Left ventricle myocardium inferior (tissue), 1 donor: ENCODE data around the gene FHL3. TPM values are rescaled to one million over a fixed set of nuclear protein-coding genes. Genes with fewer than 3 reads are reported as not detected.

ENCODE experiments used
- DNase-seq: peaks from one replicate; pipeline ENCODE4 v3.0.0-alpha.2; 2020
- H3K27ac ChIP-seq: fragments of 200-600 bp; replicated peaks from 2 replicates; pipeline ENCODE4 v1.8.0; 2021
- H3K27me3 ChIP-seq: fragments of 200-600 bp; 2 replicates; pipeline ENCODE4 v1.8.0; 2021; ENCODE audit warnings: low read depth
- H3K36me3 ChIP-seq: fragments of 200-600 bp; 2 replicates; pipeline ENCODE4 v1.8.0; 2021
- H3K4me1 ChIP-seq: fragments of 200-600 bp; 2 replicates; pipeline ENCODE4 v1.8.0; 2021
- H3K4me3 ChIP-seq: fragments of 200-600 bp; 2 replicates; pipeline ENCODE4 v1.8.0; 2021; ENCODE audit warnings: mild to moderate bottlenecking, moderate library complexity
- H3K9me3 ChIP-seq: fragments of 200-600 bp; replicated peaks from 2 replicates; pipeline ENCODE4 v1.8.0; 2021
- intact Hi-C: fragments of 100-400 bp; cut with micrococcal nuclease; formaldehyde crosslinking; loops from one replicate; pipeline ENCODE4 v1.11.0; 2022
- total RNA-seq: library from RNA; stranded (reverse); fragmentation: NEBNext Ultra II Directional; extraction: Animal tissue kit (Norgen Biotek cat#: 25700); gene quantifications from one replicate; pipeline ENCODE4 v1.2.1, GENCODE V29; 2021
- TF ChIP-seq, protein P1 (sequence below): fragments of 200-600 bp; IDR thresholded peaks from 2 replicates; pipeline ENCODE4 v1.8.0; 2021; ENCODE audit warnings: antibody characterized with exemption, mild to moderate bottlenecking, borderline replicate concordance
- donor health status: DM: no; HTN: yes; CAD: no; lungs with severe emphysema.

FHL3 gene
- total RNA-seq, 1 donor from 2014 or later: 15.8 TPM

DNA sequence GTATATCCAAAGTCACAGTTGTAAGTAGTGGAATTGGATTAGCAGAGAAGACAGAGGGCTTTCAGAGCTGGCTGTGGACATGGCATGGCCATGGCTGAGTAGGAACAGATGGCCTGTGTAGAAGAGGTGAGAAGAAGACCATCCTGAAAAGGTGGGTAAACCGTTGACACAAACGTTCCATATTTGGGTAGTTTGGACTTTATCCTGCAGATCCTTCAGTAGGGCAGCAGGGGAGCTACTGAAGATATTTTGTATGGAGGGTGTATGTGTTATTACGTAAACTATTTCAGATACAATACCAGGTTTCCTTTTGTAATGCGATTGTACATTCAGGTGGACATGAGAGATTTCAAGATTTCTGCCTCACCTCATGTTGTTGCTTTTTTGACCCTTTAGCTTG is 8.9 kb upstream of the FHL3 start:
- Histone ChIP-seq H3K36me3 (peaks cover 29% of the 10 kb centered on the region), H3K4me1 (peaks cover 68% of the 10 kb centered on the region), H3K9me3 (no peaks in the 10 kb centered on the region)

DNA sequence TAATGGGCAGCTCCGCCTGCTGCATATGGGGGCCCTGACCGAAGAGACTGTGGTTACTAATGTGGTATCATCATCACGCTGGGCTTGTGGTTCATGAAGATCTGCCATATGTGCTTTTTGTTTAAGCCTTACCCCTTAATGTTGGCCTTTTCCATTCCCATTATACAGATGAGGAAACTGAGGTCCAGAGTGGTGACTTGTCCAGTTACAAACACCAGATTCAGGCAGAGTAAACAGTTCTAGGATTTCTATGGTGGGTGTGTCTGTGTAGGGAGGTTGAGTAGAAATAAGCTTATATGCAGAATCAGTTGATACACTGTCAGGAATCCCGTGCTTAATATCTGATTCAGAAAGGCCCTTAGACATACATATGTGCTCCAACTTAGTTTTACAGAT is 7.9 kb upstream of the FHL3 start:
- intact Hi-C loops: no loop called here
- peaks cover 66% of the 10 kb centered on the region for H3K4me1 ChIP-seq
- H3K36me3 ChIP-seq: peaks cover 20% of the 10 kb centered on the region
- TF ChIP-seq, protein P1, sequence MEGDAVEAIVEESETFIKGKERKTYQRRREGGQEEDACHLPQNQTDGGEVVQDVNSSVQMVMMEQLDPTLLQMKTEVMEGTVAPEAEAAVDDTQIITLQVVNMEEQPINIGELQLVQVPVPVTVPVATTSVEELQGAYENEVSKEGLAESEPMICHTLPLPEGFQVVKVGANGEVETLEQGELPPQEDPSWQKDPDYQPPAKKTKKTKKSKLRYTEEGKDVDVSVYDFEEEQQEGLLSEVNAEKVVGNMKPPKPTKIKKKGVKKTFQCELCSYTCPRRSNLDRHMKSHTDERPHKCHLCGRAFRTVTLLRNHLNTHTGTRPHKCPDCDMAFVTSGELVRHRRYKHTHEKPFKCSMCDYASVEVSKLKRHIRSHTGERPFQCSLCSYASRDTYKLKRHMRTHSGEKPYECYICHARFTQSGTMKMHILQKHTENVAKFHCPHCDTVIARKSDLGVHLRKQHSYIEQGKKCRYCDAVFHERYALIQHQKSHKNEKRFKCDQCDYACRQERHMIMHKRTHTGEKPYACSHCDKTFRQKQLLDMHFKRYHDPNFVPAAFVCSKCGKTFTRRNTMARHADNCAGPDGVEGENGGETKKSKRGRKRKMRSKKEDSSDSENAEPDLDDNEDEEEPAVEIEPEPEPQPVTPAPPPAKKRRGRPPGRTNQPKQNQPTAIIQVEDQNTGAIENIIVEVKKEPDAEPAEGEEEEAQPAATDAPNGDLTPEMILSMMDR: no peak
- H3K9me3 ChIP-seq: no peaks in the 10 kb centered on the region
- DNase-seq: no peak
- peak overlapping the region; percentile 95 for H3K27ac ChIP-seq
- H3K27me3 ChIP-seq: no peaks in the 10 kb centered on the region
- H3K4me3 ChIP-seq: peak overlapping the region; percentile 85

More for the DNA sequence above, 8.9 kb upstream of the FHL3 start:
- intact Hi-C loops: no loop called here
- TF ChIP-seq, protein P1: no peak
- no peaks in the 10 kb centered on the region for H3K27me3 ChIP-seq
- peak overlapping the region; percentile 85 for H3K4me3 ChIP-seq
- no peak for DNase-seq
- peak overlapping the region; percentile 95 for H3K27ac ChIP-seq

DNA sequence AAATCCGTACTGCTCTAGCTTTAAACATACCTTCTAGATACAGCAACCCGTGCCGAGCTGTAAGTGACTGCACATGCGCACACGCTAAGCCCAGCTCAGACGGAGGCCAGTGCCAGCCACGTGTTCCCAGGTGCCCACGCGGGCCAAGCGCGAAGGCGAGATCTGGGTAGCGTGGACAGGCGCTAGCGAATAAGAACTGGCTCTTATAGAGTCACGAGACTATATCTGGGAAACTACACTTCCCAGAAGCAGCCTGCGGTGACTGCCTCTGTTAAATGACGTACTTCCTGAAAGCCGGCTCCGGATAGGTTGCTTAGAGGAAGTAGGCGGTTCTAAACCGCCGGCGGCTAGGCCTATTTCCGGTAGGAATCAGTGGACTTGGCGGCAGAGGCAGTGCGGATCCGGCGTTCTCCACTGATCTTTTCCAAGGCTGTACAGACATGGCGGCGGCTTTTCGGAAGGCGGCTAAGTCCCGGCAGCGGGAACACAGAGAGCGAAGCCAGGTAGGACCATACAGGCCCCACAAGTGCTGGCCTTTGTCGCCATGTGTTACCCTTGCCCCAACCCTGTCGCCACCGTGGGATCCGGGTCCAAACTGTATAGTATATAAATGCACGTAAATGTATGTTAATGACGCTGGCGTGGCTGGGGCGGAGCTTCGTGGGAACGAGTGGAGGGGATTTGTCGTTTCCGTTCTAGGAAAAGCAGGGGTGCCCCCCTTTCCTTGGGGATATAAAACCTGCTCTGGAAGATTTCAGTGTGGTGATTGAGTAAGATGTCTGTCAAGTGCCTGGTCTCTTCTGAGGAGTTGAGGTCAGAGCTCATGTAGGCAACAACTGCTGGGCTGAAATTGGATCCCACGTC is 7.3 kb upstream of the FHL3 start, which contains the start of gene UTP11:
TSS of gene UTP11 (plus strand) at position 372 of the 864 bp plus-strand sequence. CDS start at position 441, 69 bp downstream.
- peak; percentile 89 for DNase-seq
- Histone ChIP-seq H3K27me3 (no peaks in the 10 kb centered on the region), H3K4me1 (peaks cover 60% of the 10 kb centered on the region)

DNA sequence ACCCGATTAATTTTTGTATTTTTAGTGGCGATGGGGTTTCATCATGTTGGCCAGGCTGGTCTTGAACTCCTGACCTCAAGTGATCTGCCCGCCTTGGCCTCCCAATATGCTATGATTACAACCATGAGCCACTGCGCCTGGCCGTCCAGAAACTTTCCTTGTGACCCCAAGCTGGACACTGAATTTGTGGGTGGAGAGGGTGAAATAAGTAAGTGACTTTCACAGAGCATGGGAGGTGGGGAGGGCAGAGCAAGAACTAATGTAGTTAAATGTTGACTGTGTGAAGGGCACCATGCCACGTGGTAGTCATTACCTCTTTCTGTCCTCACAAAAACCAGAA is 4.5 kb upstream of the FHL3 start:
- Histone ChIP-seq H3K36me3 (no peaks in the 10 kb centered on the region), H3K9me3 (no peaks in the 10 kb centered on the region), H3K4me3 (no peak overlapping the region), H3K27me3 (no peaks in the 10 kb centered on the region), H3K4me1 (peaks cover 45% of the 10 kb centered on the region), H3K27ac (peak overlapping the region; percentile 67)
- DNase-seq: no peak
- intact Hi-C loops: no loop called here
- TF ChIP-seq, protein P1: no peak

More for the DNA sequence above, 7.3 kb upstream of the FHL3 start, which contains the start of gene UTP11:
- TF ChIP-seq, protein P1: no peak
- intact Hi-C loops: no loop called here
- Histone ChIP-seq H3K9me3 (no peaks in the 10 kb centered on the region), H3K27ac (peak within 1 kb of the TSS; percentile 95), H3K4me3 (peak within 1 kb of the TSS; percentile 85), H3K36me3 (peaks cover 13% of the 10 kb centered on the region)

DNA sequence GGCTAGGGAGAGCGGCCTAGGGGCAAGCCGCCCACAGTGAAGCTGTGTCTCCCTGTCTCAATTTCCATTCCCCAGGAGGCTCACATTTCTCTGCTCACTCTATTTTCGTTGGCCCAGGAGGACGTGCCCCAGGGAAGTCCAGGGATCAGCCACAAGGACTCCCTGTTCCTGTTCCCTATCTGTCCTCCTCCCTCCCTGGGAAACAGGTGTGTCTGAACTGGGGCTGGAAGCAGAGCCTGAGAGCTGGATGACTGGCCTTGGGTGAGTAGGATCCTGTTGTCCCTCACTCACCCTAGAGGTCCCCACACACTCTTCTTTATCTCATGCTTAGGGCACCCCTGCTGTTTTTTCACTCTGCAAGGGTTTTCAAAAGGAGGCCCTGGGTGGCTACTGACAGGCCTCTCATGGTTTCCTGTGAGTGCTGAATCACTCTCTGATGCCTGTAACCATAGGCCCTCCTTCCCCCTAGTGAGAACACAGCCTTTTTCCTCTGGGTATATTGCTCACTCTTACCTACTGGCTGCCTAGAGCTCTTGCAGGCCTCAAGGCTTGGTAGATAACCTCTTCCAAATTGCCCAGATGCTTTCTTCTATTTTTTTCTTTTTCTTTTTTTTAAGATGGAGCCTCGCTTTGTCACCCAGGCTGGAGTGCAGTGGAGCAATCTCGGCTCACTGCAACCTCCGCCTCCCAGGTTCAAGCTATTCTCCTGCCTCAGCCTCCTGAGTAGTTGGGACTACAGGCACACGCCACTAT is 4.0 kb upstream of the FHL3 start:
- H3K9me3 ChIP-seq: no peaks in the 10 kb centered on the region
- peak overlapping the region; percentile 67 for H3K27ac ChIP-seq
- TF ChIP-seq, protein P1: no peak
- peaks cover 45% of the 10 kb centered on the region for H3K4me1 ChIP-seq
- intact Hi-C loops: no loop called here
- no peaks in the 10 kb centered on the region for H3K36me3 ChIP-seq
- no peak overlapping the region for H3K4me3 ChIP-seq
- DNase-seq: no peak
- H3K27me3 ChIP-seq: no peaks in the 10 kb centered on the region
